ENCODE measurements around the gene SPANXN5.
"Not testable (repeated sequence)": the region's sequence is repeated elsewhere in the genome, so short reads cannot be mapped to it uniquely, and the experiment has no call there.

DNA sequence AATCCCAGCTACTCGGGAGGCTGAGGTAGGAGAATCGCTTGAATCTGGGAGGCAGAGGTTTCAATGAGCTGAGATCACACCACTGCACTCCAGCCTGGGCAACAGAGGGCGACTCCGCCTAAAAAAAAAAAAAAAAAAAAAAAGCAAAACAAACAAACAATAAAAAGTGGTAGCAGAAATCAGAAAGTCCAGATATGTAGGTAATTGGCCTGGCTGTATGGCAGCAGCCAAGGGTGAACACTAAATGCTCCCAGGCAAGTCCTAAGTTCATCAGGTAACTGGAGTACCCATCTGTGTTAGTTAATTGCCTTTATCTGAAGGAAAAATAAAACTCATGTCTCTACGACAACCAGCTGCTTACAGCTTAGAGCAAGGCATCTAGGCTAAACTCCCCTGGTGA, 31.2 kb downstream of the SPANXN5 start:
- TF ChIP-seq, protein P1, sequence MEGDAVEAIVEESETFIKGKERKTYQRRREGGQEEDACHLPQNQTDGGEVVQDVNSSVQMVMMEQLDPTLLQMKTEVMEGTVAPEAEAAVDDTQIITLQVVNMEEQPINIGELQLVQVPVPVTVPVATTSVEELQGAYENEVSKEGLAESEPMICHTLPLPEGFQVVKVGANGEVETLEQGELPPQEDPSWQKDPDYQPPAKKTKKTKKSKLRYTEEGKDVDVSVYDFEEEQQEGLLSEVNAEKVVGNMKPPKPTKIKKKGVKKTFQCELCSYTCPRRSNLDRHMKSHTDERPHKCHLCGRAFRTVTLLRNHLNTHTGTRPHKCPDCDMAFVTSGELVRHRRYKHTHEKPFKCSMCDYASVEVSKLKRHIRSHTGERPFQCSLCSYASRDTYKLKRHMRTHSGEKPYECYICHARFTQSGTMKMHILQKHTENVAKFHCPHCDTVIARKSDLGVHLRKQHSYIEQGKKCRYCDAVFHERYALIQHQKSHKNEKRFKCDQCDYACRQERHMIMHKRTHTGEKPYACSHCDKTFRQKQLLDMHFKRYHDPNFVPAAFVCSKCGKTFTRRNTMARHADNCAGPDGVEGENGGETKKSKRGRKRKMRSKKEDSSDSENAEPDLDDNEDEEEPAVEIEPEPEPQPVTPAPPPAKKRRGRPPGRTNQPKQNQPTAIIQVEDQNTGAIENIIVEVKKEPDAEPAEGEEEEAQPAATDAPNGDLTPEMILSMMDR (IDR thresholded peaks at IDR 0.05) = not testable (repeated sequence)
- not testable (repeated sequence) for TF ChIP-seq POLR2A (IDR thresholded peaks at IDR 0.05)
